Measurements from ENCODE around the gene MSANTD3. TPM values are rescaled to one million over a fixed set of nuclear protein-coding genes. Genes with fewer than 3 reads are reported as not detected.

MSANTD3 gene
- total and polyA plus RNA-seq, 2 donors from 2014 or later = 14.3 to 16.7 TPM

DNA sequence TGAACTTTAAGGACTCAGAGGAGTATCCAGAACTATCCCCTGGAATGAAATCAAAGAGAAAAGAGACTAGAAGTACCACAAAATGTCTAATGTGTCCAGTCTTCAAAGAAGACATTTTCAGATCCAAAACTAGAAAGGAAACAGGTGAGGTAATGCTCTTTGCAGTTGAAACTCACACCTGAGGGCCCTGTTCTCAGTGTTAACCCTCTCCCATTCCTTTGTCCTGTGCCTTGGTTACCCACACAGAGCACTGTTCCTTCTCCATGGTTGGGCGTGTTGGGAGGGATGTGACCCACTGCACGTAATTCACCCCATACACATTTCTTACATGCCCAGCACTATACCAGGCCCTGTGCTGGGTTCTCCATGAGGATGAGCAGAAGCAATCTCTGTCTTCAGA lies 21.3 kb downstream of the MSANTD3 start:
- H3K9me3 ChIP-seq (ENCODE audit: control insufficient read depth in 2 of 3, insufficient read depth in 1 of 3, low read length in 3 of 3) = no peaks in the 10 kb centered on the region
- no peaks in the 10 kb centered on the region for H3K4me1 ChIP-seq (ENCODE audit: control insufficient read depth in 2 of 3, insufficient read depth in 2 of 3, low read depth in 1 of 3, low read length in 3 of 3)
- TF ChIP-seq, protein P1, sequence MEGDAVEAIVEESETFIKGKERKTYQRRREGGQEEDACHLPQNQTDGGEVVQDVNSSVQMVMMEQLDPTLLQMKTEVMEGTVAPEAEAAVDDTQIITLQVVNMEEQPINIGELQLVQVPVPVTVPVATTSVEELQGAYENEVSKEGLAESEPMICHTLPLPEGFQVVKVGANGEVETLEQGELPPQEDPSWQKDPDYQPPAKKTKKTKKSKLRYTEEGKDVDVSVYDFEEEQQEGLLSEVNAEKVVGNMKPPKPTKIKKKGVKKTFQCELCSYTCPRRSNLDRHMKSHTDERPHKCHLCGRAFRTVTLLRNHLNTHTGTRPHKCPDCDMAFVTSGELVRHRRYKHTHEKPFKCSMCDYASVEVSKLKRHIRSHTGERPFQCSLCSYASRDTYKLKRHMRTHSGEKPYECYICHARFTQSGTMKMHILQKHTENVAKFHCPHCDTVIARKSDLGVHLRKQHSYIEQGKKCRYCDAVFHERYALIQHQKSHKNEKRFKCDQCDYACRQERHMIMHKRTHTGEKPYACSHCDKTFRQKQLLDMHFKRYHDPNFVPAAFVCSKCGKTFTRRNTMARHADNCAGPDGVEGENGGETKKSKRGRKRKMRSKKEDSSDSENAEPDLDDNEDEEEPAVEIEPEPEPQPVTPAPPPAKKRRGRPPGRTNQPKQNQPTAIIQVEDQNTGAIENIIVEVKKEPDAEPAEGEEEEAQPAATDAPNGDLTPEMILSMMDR (IDR thresholded peaks at IDR 0.05; ENCODE audit: borderline replicate concordance, extremely low read depth, insufficient read depth) = no peak
- no peak for FAIRE-seq
- no peak for DNase-seq
- H3K9ac ChIP-seq (ENCODE audit: low read length in 3 of 3) = no peak overlapping the region
- H3K36me3 ChIP-seq (ENCODE audit: control insufficient read depth in 2 of 3, insufficient read depth in 3 of 3, low read length in 3 of 3) = peaks cover 0 to 6% (median 0%) of the 10 kb centered on the region in 3 donors
- H3K4me3 ChIP-seq (ENCODE audit: low read length in 3 of 3) = no peak overlapping the region
- intact Hi-C loops (cut with DNase I) = no loop called here
- H3K27ac ChIP-seq (ENCODE audit: low read depth in 2 of 2, low read length in 2 of 2) = no peak overlapping the region
- no peaks in the 10 kb centered on the region for H3K27me3 ChIP-seq (ENCODE audit: control insufficient read depth, insufficient read depth, low read length)

- no peaks in the 10 kb centered on the region for H3K9me3 ChIP-seq (ENCODE audit: control insufficient read depth in 2 of 3, insufficient read depth in 1 of 3, low read length in 3 of 3)
- DNase-seq = no peak
- no peak overlapping the region for H3K27ac ChIP-seq (ENCODE audit: low read depth in 2 of 2, low read length in 2 of 2)
- no peaks in the 10 kb centered on the region for H3K27me3 ChIP-seq (ENCODE audit: control insufficient read depth, insufficient read depth, low read length)
- peaks cover 0 to 6% (median 0%) of the 10 kb centered on the region in 3 donors for H3K36me3 ChIP-seq (ENCODE audit: control insufficient read depth in 2 of 3, insufficient read depth in 3 of 3, low read length in 3 of 3)
- TF ChIP-seq, protein P1 (IDR thresholded peaks at IDR 0.05; ENCODE audit: borderline replicate concordance, extremely low read depth, insufficient read depth) = no peak
- intact Hi-C loops (cut with DNase I) = no loop called here
- H3K9ac ChIP-seq (ENCODE audit: low read length in 3 of 3) = no peak overlapping the region
- no peak for FAIRE-seq
- H3K4me3 ChIP-seq (ENCODE audit: low read length in 3 of 3) = no peak overlapping the region
- no peaks in the 10 kb centered on the region for H3K4me1 ChIP-seq (ENCODE audit: control insufficient read depth in 2 of 3, insufficient read depth in 2 of 3, low read depth in 1 of 3, low read length in 3 of 3)
Observed at GRCh38 chr9:100449420-100449819, 22.5 kb downstream of the MSANTD3 start.

- H3K9me3 ChIP-seq (ENCODE audit: control insufficient read depth in 2 of 3, insufficient read depth in 1 of 3, low read length in 3 of 3) = no peaks in the 10 kb centered on the region
- TF ChIP-seq, protein P1 (IDR thresholded peaks at IDR 0.05; ENCODE audit: borderline replicate concordance, extremely low read depth, insufficient read depth) = no peak
- FAIRE-seq = no peak
Observed at GRCh38 chr9:100452894-100453293, 26.0 kb downstream of the MSANTD3 start.

DNA sequence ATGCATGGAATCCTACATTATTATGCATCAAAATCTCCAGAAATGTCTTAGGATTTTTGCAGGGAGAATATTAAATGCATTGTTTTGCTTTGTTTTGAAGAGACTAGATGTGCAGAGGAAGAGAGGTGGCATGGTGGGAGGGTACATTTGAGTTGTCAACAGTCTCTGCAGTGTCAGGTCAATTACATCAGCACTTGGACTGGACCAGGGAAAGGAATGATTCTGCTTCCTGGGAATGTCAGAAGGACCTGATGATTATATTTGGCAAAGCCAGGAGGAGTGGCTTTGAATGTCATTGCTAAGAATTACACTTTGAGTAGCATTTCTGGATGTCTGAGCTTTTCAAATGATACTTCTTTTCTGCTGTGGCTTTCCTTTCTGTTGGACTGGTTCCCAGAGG lies 28.5 kb downstream of the MSANTD3 start:
- H3K4me3 ChIP-seq (ENCODE audit: low read length in 3 of 3) = no peak overlapping the region
- TF ChIP-seq, protein P1 (IDR thresholded peaks at IDR 0.05; ENCODE audit: borderline replicate concordance, extremely low read depth, insufficient read depth) = no peak
- DNase-seq = no peak
- H3K9me3 ChIP-seq (ENCODE audit: control insufficient read depth in 2 of 3, insufficient read depth in 1 of 3, low read length in 3 of 3) = no peaks in the 10 kb centered on the region
- no peaks in the 10 kb centered on the region for H3K27me3 ChIP-seq (ENCODE audit: control insufficient read depth, insufficient read depth, low read length)
- no peaks in the 10 kb centered on the region for H3K4me1 ChIP-seq (ENCODE audit: control insufficient read depth in 2 of 3, insufficient read depth in 2 of 3, low read depth in 1 of 3, low read length in 3 of 3)
- intact Hi-C loops (cut with DNase I) = no loop called here
- peaks cover 0 to 6% (median 0%) of the 10 kb centered on the region in 3 donors for H3K36me3 ChIP-seq (ENCODE audit: control insufficient read depth in 2 of 3, insufficient read depth in 3 of 3, low read length in 3 of 3)
- no peak overlapping the region for H3K27ac ChIP-seq (ENCODE audit: low read depth in 2 of 2, low read length in 2 of 2)
- FAIRE-seq = no peak
- no peak overlapping the region for H3K9ac ChIP-seq (ENCODE audit: low read length in 3 of 3)

More at GRCh38 chr9:100452894-100453293, 26.0 kb downstream of the MSANTD3 start:
- H3K9ac ChIP-seq (ENCODE audit: low read length in 3 of 3) = no peak overlapping the region
- no peaks in the 10 kb centered on the region for H3K4me1 ChIP-seq (ENCODE audit: control insufficient read depth in 2 of 3, insufficient read depth in 2 of 3, low read depth in 1 of 3, low read length in 3 of 3)
- H3K27ac ChIP-seq (ENCODE audit: low read depth in 2 of 2, low read length in 2 of 2) = no peak overlapping the region
- H3K27me3 ChIP-seq (ENCODE audit: control insufficient read depth, insufficient read depth, low read length) = no peaks in the 10 kb centered on the region
- H3K36me3 ChIP-seq (ENCODE audit: control insufficient read depth in 2 of 3, insufficient read depth in 3 of 3, low read length in 3 of 3) = peaks cover 0 to 6% (median 0%) of the 10 kb centered on the region in 3 donors
- intact Hi-C loops (cut with DNase I) = no loop called here
- DNase-seq = no peak
- H3K4me3 ChIP-seq (ENCODE audit: low read length in 3 of 3) = no peak overlapping the region

Measured in kidney (tissue), 14 donors.